ENCODE measurements around the gene KRTAP16-1. TPM values are rescaled to one million over a fixed set of nuclear protein-coding genes. Genes with fewer than 3 reads are reported as not detected.

KRTAP16-1 gene
- total and polyA plus RNA-seq, 2 of the 13 experiments (the other 11 are each of a cell fraction or from before 2014, with no cell fraction given): not detected

DNA sequence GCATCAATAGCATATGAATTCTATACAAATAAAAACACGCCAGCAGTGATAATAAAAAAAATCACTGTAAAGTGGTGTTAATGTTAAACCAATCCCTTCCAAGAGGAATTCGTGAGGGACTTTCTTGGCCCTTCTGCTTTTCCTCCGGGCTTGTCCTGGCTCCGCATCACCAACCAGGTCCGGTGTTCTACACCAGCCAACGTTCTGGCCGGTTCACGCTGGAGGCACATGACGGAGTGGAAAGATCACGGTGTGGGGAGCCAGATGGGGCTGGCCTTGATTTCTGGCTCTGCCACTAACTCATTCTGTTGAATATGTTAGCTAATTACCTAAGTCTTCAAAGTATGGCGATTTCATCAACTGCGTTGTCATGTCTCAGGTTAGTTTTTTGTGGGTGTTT is 5.0 kb downstream of the KRTAP16-1 start:
- H3K27me3 ChIP-seq (ENCODE audit: control insufficient read depth in 1 of 2, insufficient read depth in 2 of 2, low read length in 2 of 2): peaks cover 3 to 47% of the 10 kb centered on the region in 2 experiments; a peak in 3 of 5 replicates
- no peak overlapping the region for H3K27ac ChIP-seq (ENCODE audit: extremely low read length, insufficient read depth, low read length)
- H2AFZ ChIP-seq (ENCODE audit: low read length): no peak overlapping the region
- no peaks in the 10 kb centered on the region for H3K79me2 ChIP-seq (ENCODE audit: insufficient read depth, low read length)
- no peak overlapping the region for H3K4me3 ChIP-seq (replicated peaks in 1 of 3; ENCODE audit: insufficient read depth in 1 of 3, low read depth in 2 of 3, low read length in 3 of 3)
- H4K20me1 ChIP-seq (ENCODE audit: insufficient read depth, low read length): no peaks in the 10 kb centered on the region
- ChIA-PET CTCF (ENCODE audit: low intra/inter-chr PET ratio, low total read pairs) (no interaction called here), POLR2A (no interaction called here)
- DNase-seq (ENCODE audit: low spot score) (no peak), FAIRE-seq (no peak), ATAC-seq (no peak)
- no peak for TF ChIP-seq CHD2 (IDR thresholded peaks at IDR 0.05; ENCODE audit: low read depth, low read length)
- no peak for TF ChIP-seq ZKSCAN5 (CRISPR knock-in tag; IDR thresholded peaks at IDR 0.05)
- TF ChIP-seq CENPT (CRISPR knock-in tag; IDR thresholded peaks at IDR 0.05; ENCODE audit: low read depth): no peak
- no peak for TF ChIP-seq ZBTB49 (CRISPR knock-in tag; IDR thresholded peaks at IDR 0.05; ENCODE audit: borderline replicate concordance)
- no peak for TF ChIP-seq SSRP1 (CRISPR knock-in tag; IDR thresholded peaks at IDR 0.05)
- TF ChIP-seq, protein P1, sequence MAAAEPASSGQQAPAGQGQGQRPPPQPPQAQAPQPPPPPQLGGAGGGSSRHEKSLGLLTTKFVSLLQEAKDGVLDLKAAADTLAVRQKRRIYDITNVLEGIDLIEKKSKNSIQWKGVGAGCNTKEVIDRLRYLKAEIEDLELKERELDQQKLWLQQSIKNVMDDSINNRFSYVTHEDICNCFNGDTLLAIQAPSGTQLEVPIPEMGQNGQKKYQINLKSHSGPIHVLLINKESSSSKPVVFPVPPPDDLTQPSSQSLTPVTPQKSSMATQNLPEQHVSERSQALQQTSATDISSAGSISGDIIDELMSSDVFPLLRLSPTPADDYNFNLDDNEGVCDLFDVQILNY (CRISPR knock-in tag; conservative IDR thresholded peaks at IDR 0.05): no peak
- no peak for TF ChIP-seq HMG20B (CRISPR knock-in tag; conservative IDR thresholded peaks at IDR 0.05)
- no peak for TF ChIP-seq HNF4G (IDR thresholded peaks at IDR 0.05; ENCODE audit: borderline replicate concordance, low read depth, low read length)
- TF ChIP-seq HNF4G (CRISPR knock-in tag; IDR thresholded peaks at IDR 0.05; ENCODE audit: borderline replicate concordance, low read depth): no peak
- 19% methylated on average over 12 of the region's 12 CpGs for WGBS (ENCODE audit: low lambda C conversion rate)
- intact Hi-C loops (cut with micrococcal nuclease; ENCODE audit: unreplicated experiment): no loop called here
- no peak overlapping the region for H3K9ac ChIP-seq (ENCODE audit: insufficient read depth, low read depth, low read length)
- in situ Hi-C loops (cut with HindIII; ENCODE audit: extremely low pct_ligation_motif_present, low pct_unique_long_range_greater_than_20kb): no loop called here
- no peak overlapping the region for H3K4me2 ChIP-seq (ENCODE audit: low read depth, low read length)
- H3K36me3 ChIP-seq (replicated peaks in 1 of 2; ENCODE audit: control insufficient read depth in 1 of 2, insufficient read depth in 2 of 2, low read length in 2 of 2): no peaks in the 10 kb centered on the region
- no peaks in the 10 kb centered on the region for H3K4me1 ChIP-seq (ENCODE audit: insufficient read depth, low read length)
- BruUV-seq (replicated peaks): no TSS peak
- no peaks in the 10 kb centered on the region for H3K9me3 ChIP-seq (ENCODE audit: low read length)

Measured in HepG2 (cell line).